H9 (cell line): Measurements from ENCODE around the gene SLC6A2. TPM values are rescaled to one million over a fixed set of nuclear protein-coding genes. Genes with fewer than 3 reads are reported as not detected.

Experiments
- DNase-seq: peaks from one replicate; pipeline ENCODE4 v3.0.0-alpha.2; 2017
- H2AFZ ChIP-seq: one replicate; pipeline ENCODE4 v1.6.1; 2013; ENCODE audit warnings: mild to moderate bottlenecking, low read length, control low read depth, moderate library complexity
- H2AK5ac ChIP-seq: 2 replicates; pipeline ENCODE4 v1.6.1; 2013; ENCODE audit warnings: low read length, control low read depth, mixed read lengths; ENCODE audit not compliant: insufficient read length
- H2BK120ac ChIP-seq: one replicate; pipeline ENCODE4 v1.6.1; 2013; ENCODE audit warnings: low read depth, mild to moderate bottlenecking, low read length, control low read depth, inconsistent platforms; ENCODE audit not compliant: poor library complexity, severe bottlenecking
- H2BK12ac ChIP-seq: 2 replicates; pipeline ENCODE4 v1.6.1; 2013; ENCODE audit warnings: low read length, control low read depth, mixed read lengths, low read depth; ENCODE audit not compliant: insufficient read length
- H2BK15ac ChIP-seq: 2 replicates; pipeline ENCODE4 v1.6.1; 2013; ENCODE audit warnings: low read depth, low read length, control low read depth
- H2BK20ac ChIP-seq: one replicate; pipeline ENCODE4 v1.6.1; 2013; ENCODE audit warnings: low read depth, mild to moderate bottlenecking, low read length, control low read depth, inconsistent platforms; ENCODE audit not compliant: poor library complexity, severe bottlenecking
- H2BK5ac ChIP-seq: 2 replicates; pipeline ENCODE4 v1.6.1; 2013; ENCODE audit warnings: low read length, control low read depth, mixed read lengths; ENCODE audit not compliant: insufficient read length
- H3K14ac ChIP-seq: 2 replicates; pipeline ENCODE4 v1.6.1; 2013; ENCODE audit warnings: low read length, control low read depth; ENCODE audit not compliant: insufficient read depth
- H3K18ac ChIP-seq: 2 replicates; pipeline ENCODE4 v1.6.1; 2013; ENCODE audit warnings: low read depth, mild to moderate bottlenecking, mixed read lengths, low read length, control low read depth; ENCODE audit not compliant: insufficient read length
- H3K23ac ChIP-seq: 2 replicates; pipeline ENCODE4 v1.6.1; 2013; ENCODE audit warnings: low read length, control low read depth, mixed read lengths, low read depth; ENCODE audit not compliant: insufficient read length
- H3K23me2 ChIP-seq: 2 replicates; pipeline ENCODE4 v1.6.1; 2013; ENCODE audit warnings: low read depth, mild to moderate bottlenecking, mixed read lengths, low read length, control low read depth; ENCODE audit not compliant: insufficient read length, poor library complexity, severe bottlenecking
- H3K27ac ChIP-seq: 2 replicates; pipeline ENCODE4 v1.5.1; 2013; ENCODE audit warnings: low read length, control low read depth, mixed read lengths, low read depth; ENCODE audit not compliant: insufficient read length
- H3K27me3 ChIP-seq: 2 replicates; pipeline ENCODE4 v1.6.1; 2013; ENCODE audit warnings: low read length, control low read depth, inconsistent platforms; ENCODE audit not compliant: insufficient read depth
- H3K4ac ChIP-seq: 2 replicates; pipeline ENCODE4 v1.6.1; 2013; ENCODE audit warnings: low read depth, mild to moderate bottlenecking, control low read depth, inconsistent platforms, low read length, moderate library complexity
- H3K4me1 ChIP-seq: 2 replicates; pipeline ENCODE4 v1.6.1; 2013; ENCODE audit warnings: low read length, control low read depth, inconsistent platforms; ENCODE audit not compliant: insufficient read depth
- H3K4me2 ChIP-seq: 2 replicates; pipeline ENCODE4 v1.6.1; 2013; ENCODE audit warnings: low read length, control low read depth, mixed read lengths; ENCODE audit not compliant: insufficient read length, insufficient read depth
- H3K56ac ChIP-seq: 2 replicates; pipeline ENCODE4 v1.6.1; 2013; ENCODE audit warnings: low read depth, mild to moderate bottlenecking, mixed read lengths, low read length, control low read depth; ENCODE audit not compliant: insufficient read length
- H3K79me1 ChIP-seq: 2 replicates; pipeline ENCODE4 v1.6.1; 2013; ENCODE audit warnings: low read depth, mild to moderate bottlenecking, moderate library complexity, low read length, control low read depth, inconsistent platforms; ENCODE audit not compliant: insufficient read depth, poor library complexity, severe bottlenecking
- H3K79me2 ChIP-seq: 2 replicates; pipeline ENCODE4 v1.6.1; 2013; ENCODE audit warnings: low read length, control low read depth, inconsistent platforms; ENCODE audit not compliant: insufficient read depth
- H3K9ac ChIP-seq: 2 replicates; pipeline ENCODE4 v1.6.1; 2013; ENCODE audit warnings: low read length, control low read depth, mixed read lengths; ENCODE audit not compliant: insufficient read length; ENCODE audit errors: extremely low read depth
- H3K9me3 ChIP-seq: one replicate; pipeline ENCODE4 v1.6.1; 2013; ENCODE audit warnings: low read depth, low read length, inconsistent platforms; ENCODE audit not compliant: control insufficient read depth
- H3T11ph ChIP-seq: one replicate; pipeline ENCODE4 v1.6.1; 2013; ENCODE audit warnings: mild to moderate bottlenecking, low read length, control low read depth, inconsistent platforms
- H4K20me1 ChIP-seq: one replicate; pipeline ENCODE4 v1.6.1; 2013; ENCODE audit not compliant: control insufficient read depth, insufficient read length, insufficient read depth
- H4K5ac ChIP-seq: 2 replicates; pipeline ENCODE4 v1.6.1; 2013; ENCODE audit warnings: low read depth, mild to moderate bottlenecking, mixed read lengths, low read length, control low read depth; ENCODE audit not compliant: insufficient read length
- H4K8ac ChIP-seq: replicated peaks from 2 replicates; pipeline ENCODE4 v1.6.1; 2013; ENCODE audit warnings: low read length, control low read depth, mixed read lengths, low read depth; ENCODE audit not compliant: insufficient read length
- H4K91ac ChIP-seq: 2 replicates; pipeline ENCODE4 v1.6.1; 2013; ENCODE audit warnings: low read depth, mild to moderate bottlenecking, moderate library complexity, mixed read lengths, low read length, control low read depth; ENCODE audit not compliant: insufficient read length
- H3K27ac Mint-ChIP-seq, 3 experiments: 2 replicates in 2 of 3; 3 replicates in 1 of 3; pipeline ENCODE4 v1.8.0; 2020 to 2021; ENCODE audit warnings: mixed read lengths in 3 of 3, mild to moderate bottlenecking in 1 of 3, moderate library complexity in 1 of 3
- H3K27me3 Mint-ChIP-seq: 2 replicates; pipeline ENCODE4 v1.8.0; 2021; ENCODE audit warnings: low read depth, mild to moderate bottlenecking, moderate library complexity, mixed read lengths
- H3K36me3 Mint-ChIP-seq, 3 experiments: 2 replicates in 2 of 3; 3 replicates in 1 of 3; pipeline ENCODE4 v1.8.0; 2020 to 2021; ENCODE audit warnings: low read depth in 3 of 3, mixed read lengths in 3 of 3; ENCODE audit not compliant: insufficient read depth in 1 of 3
- H3K4me1 Mint-ChIP-seq, 2 experiments: 2 replicates each; pipeline ENCODE4 v1.8.0; 2020; ENCODE audit warnings: mixed read lengths in 2 of 2
- H3K4me3 Mint-ChIP-seq, 2 experiments: 2 replicates in 1 of 2; 3 replicates in 1 of 2; pipeline ENCODE4 v1.8.0; 2020 to 2021; ENCODE audit warnings: mild to moderate bottlenecking in 2 of 2, mixed read lengths in 2 of 2, moderate library complexity in 1 of 2
- H3K9me3 Mint-ChIP-seq, 2 experiments: 2 replicates in 1 of 2; 3 replicates in 1 of 2; pipeline ENCODE4 v1.8.0; 2020; ENCODE audit warnings: mild to moderate bottlenecking in 2 of 2, mixed read lengths in 2 of 2, moderate library complexity in 1 of 2
- WGBS: extraction: QIAGEN DNeasy Blood & Tissue Kit; methylation state at CpG from one replicate; pipeline ENCODE4 v1.1.7; 2013; ENCODE audit warnings: missing lambda C conversion rate, low lambda C conversion rate, mixed read lengths; ENCODE audit not compliant: insufficient read length; ENCODE audit errors: extremely low coverage; 5-methylcytosine and 5-hydroxymethylcytosine counted together
- total RNA-seq: library from RNA; stranded (reverse); gene quantifications from 2 replicates; pipeline ENCODE4 v1.2.1, GENCODE V29; 2021
- TF ChIP-seq, protein P1 (sequence below): fragments of 200-600 bp; sonication (generic); conservative IDR thresholded peaks from 3 replicates; pipeline ENCODE4 v1.8.0; 2021; ENCODE audit warnings: antibody characterized with exemption, mild to moderate bottlenecking

SLC6A2 gene
- total RNA-seq, 1 experiment from 2014 or later = 0.24 TPM

DNA sequence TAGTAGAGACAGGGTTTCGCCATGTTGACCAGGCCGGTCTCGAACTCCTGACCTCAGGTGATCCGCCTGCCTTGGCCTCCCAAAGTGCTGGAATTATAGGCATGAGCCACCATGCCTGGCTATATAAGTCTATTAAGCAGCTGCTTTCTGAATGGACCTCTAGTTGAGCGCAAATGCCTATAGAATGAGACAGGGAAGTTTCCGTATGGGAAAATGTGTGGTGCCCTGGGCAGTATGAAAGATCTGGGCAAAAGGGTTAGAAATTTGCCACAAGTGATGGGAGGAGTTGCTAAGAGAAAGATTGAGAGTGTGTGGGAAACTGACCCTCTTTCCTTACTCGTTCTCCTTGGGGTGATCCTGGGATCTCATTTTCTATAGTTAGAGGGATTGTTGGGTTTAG, 26.3 kb downstream of the SLC6A2 start:
- no peaks in the 10 kb centered on the region for H3K79me1 ChIP-seq
- no peaks in the 10 kb centered on the region for H3K27me3 ChIP-seq
- H3K4me3 Mint-ChIP-seq = no peak overlapping the region

More for the DNA sequence above, 26.3 kb downstream of the SLC6A2 start:
- Mint-ChIP-seq H3K27ac (no peak overlapping the region), H3K27me3 (peaks cover 9% of the 10 kb centered on the region; the same call in 1 of the 2 replicates), H3K4me1 (no peaks in the 10 kb centered on the region), H3K9me3 (no peaks in the 10 kb centered on the region; a peak in 2 of 5 replicates), H3K36me3 (no peaks in the 10 kb centered on the region; a peak in 2 of 7 replicates)
- no peak overlapping the region for H2BK20ac ChIP-seq
- H2BK12ac ChIP-seq = no peak overlapping the region
- H3K14ac ChIP-seq = no peak overlapping the region
- H3K23me2 ChIP-seq = no peaks in the 10 kb centered on the region
- no peak for DNase-seq
- H3K18ac ChIP-seq = no peak overlapping the region
- no peak overlapping the region for H3T11ph ChIP-seq
- H3K56ac ChIP-seq = no peak overlapping the region
- no peaks in the 10 kb centered on the region for H4K20me1 ChIP-seq
- no peaks in the 10 kb centered on the region for H3K4me1 ChIP-seq
- H3K4me2 ChIP-seq = no peak overlapping the region
- no peak overlapping the region for H2BK120ac ChIP-seq
- H2AFZ ChIP-seq = no peak overlapping the region
- no peaks in the 10 kb centered on the region for H3K79me2 ChIP-seq
- no peak overlapping the region for H4K91ac ChIP-seq
- no peak overlapping the region for H4K5ac ChIP-seq
- no peak overlapping the region for H4K8ac ChIP-seq
- TF ChIP-seq, protein P1, sequence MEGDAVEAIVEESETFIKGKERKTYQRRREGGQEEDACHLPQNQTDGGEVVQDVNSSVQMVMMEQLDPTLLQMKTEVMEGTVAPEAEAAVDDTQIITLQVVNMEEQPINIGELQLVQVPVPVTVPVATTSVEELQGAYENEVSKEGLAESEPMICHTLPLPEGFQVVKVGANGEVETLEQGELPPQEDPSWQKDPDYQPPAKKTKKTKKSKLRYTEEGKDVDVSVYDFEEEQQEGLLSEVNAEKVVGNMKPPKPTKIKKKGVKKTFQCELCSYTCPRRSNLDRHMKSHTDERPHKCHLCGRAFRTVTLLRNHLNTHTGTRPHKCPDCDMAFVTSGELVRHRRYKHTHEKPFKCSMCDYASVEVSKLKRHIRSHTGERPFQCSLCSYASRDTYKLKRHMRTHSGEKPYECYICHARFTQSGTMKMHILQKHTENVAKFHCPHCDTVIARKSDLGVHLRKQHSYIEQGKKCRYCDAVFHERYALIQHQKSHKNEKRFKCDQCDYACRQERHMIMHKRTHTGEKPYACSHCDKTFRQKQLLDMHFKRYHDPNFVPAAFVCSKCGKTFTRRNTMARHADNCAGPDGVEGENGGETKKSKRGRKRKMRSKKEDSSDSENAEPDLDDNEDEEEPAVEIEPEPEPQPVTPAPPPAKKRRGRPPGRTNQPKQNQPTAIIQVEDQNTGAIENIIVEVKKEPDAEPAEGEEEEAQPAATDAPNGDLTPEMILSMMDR = no peak
- no peak overlapping the region for H3K23ac ChIP-seq
- H3K4ac ChIP-seq = no peak overlapping the region
- H3K9ac ChIP-seq = no peak overlapping the region
- no peaks in the 10 kb centered on the region for H3K9me3 ChIP-seq
- H2AK5ac ChIP-seq = no peak overlapping the region
- no peak overlapping the region for H2BK15ac ChIP-seq
- H3K27ac ChIP-seq = no peak overlapping the region
- no CpG with 5 or more reads among the region's 7 CpGs for WGBS
- no peak overlapping the region for H2BK5ac ChIP-seq
